ENCODE results near the gene FAM193B.

Gene FAM193B

GRCh38 chr5:177498013-177498787 lies 56.2 kb downstream of the FAM193B start:
- TF ChIP-seq, protein P1, sequence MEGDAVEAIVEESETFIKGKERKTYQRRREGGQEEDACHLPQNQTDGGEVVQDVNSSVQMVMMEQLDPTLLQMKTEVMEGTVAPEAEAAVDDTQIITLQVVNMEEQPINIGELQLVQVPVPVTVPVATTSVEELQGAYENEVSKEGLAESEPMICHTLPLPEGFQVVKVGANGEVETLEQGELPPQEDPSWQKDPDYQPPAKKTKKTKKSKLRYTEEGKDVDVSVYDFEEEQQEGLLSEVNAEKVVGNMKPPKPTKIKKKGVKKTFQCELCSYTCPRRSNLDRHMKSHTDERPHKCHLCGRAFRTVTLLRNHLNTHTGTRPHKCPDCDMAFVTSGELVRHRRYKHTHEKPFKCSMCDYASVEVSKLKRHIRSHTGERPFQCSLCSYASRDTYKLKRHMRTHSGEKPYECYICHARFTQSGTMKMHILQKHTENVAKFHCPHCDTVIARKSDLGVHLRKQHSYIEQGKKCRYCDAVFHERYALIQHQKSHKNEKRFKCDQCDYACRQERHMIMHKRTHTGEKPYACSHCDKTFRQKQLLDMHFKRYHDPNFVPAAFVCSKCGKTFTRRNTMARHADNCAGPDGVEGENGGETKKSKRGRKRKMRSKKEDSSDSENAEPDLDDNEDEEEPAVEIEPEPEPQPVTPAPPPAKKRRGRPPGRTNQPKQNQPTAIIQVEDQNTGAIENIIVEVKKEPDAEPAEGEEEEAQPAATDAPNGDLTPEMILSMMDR (IDR thresholded peaks at IDR 0.05; ENCODE audit: low read depth, low read length), result no peak
- H3K4me3 ChIP-seq (ENCODE audit: low read depth, low read length), result peak overlapping the region; percentile 58

- peak within 1 kb of the TSS; percentile 88 for H3K4me3 ChIP-seq (ENCODE audit: low read depth, low read length)
- TF ChIP-seq, protein P1 (IDR thresholded peaks at IDR 0.05; ENCODE audit: low read depth, low read length), result no peak
Observed at GRCh38 chr5:177497292-177498012, 56.9 kb downstream of the FAM193B start, which contains the start of gene PDLIM7. TSS of gene PDLIM7 (minus strand) at chr5:177497604. CDS start at chr5:177496512, 1,092 bp downstream.

DNA sequence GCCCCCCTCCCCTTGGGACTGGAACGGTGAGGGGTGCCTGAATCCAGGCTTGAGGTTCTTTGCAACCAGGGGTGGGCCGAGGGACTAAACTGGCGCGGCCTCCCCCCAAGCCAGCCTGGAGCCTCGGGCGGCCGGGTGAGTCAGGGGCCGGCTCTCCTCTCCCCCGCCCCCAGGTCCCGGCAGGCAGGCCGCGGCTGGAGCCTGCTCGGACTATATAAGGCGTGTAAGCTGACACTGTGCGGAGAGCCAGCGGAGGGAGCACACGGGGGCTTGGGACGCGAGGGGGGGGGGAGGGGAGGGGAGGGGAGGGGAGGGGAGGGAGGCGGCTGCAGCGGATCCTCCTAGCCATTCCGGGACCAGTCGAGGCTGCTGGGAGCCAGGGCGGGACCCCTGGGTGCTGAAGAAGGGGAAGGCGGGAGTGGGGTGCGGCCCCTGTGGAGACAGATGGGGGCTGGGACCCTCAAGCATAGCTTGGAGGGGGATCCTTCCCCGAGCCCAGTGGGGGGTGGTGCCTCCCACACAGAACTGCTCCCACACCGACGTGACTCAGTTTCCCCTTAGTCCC lies 57.6 kb downstream of the FAM193B start:
- peak overlapping the region; percentile 88 for H3K4me3 ChIP-seq (ENCODE audit: low read depth, low read length)
- TF ChIP-seq, protein P1 (IDR thresholded peaks at IDR 0.05; ENCODE audit: low read depth, low read length), result no peak

- TF ChIP-seq, protein P1 (IDR thresholded peaks at IDR 0.05; ENCODE audit: low read depth, low read length), result peak; percentile 42
Observed at GRCh38 chr5:177496070-177496726, 58.2 kb downstream of the FAM193B start.

DNA sequence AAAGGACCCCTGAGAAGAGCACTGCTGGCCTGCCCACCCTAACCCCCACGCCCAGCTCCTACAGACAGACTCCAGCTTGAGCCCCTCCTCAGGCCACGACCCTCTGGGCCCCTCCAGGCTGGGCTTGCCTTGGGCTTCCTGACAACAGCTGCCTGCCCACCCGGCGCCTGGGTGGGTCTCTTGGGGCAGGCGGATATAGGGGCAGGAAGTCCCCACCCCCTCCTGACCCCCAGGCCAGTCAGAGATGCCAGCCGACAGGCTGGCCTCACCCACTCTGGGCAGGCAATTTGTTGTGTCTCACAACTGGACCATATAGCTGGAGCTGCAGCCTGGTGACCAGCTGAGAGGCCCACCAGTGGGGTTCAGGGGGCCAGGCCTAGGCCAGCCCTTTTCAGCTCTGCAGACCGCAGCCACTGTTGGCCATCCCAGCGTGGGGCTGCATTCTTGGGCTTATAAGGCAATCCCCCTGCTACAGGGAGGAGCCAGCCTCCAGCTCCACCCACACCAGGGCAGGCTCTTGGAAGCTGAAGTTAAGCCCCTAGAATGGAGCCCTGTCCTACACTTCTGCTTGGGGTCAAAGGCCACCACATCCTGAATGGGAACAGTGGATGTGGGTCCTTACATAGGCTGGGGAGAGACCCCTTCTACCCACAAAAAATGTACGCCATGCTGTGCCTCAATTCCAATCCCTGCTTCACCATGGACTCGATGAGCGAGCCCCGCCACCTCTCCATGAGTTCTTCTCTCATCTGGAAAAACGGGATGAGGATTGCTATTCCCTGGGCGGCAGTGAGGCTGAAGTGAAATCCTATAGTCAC lies 58.9 kb downstream of the FAM193B start:
- peak overlapping the region; percentile 88 for H3K4me3 ChIP-seq (ENCODE audit: low read depth, low read length)
- TF ChIP-seq, protein P1 (IDR thresholded peaks at IDR 0.05; ENCODE audit: low read depth, low read length), result no peak

More at GRCh38 chr5:177496070-177496726, 58.2 kb downstream of the FAM193B start:
- peak overlapping the region; percentile 88 for H3K4me3 ChIP-seq (ENCODE audit: low read depth, low read length)

DNA sequence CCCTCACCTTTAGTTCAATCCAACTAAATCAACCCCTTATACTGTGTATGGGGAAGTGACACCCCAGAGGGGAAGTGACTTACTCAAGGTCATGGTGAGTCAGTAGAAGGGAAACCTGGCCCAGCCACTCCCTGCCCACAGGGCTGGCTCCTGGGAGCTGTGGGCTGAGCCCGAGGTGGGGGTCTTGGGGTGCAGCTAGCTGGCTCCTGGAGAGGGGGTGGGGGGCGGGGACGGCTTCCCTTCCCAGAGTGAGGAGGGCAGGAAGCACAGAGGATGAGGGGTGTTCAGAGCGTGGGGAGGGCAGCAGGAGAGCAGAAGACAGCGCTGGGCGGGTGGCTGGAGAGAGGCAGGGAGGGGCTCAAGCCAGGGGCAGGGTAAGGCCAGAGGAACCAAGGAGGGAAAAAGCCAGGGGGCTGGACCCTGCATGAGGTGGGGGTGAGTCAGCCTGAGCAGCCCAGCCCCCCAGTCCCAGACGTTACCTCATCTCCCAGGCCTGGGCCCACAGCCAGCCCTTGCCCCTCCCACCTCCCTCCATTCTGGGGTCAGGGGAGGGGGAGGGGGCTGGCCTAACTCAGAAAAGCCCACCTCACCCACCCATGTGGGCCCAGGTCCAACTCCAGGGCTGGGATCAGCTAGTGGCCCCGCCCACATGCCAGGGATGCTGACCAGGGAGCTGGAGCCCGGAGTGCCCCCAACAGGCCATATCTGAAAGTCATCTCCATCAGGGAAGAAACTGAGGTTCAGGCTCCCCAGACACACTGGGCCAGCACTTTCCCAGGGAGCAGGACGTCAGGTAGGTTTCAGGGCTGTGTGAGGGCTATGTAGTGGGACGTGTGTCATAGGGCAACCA lies 59.8 kb downstream of the FAM193B start:
- TF ChIP-seq, protein P1 (IDR thresholded peaks at IDR 0.05; ENCODE audit: low read depth, low read length), result peak; percentile 45; the same call in 1 of the 2 replicates
- H3K4me3 ChIP-seq (ENCODE audit: low read depth, low read length), result peak overlapping the region; percentile 88
